Mesendoderm (in vitro differentiated cells): ENCODE results near the gene CCL25.

Experiments
- DNase-seq: peaks from one replicate; pipeline ENCODE4 v3.0.0; 2013
- H2AK5ac ChIP-seq: 2 replicates; pipeline ENCODE4 v1.6.1; 2013; ENCODE audit warnings: low read length, inconsistent platforms
- H2BK120ac ChIP-seq: 2 replicates; pipeline ENCODE4 v1.6.1; 2013; ENCODE audit warnings: low read depth, mild to moderate bottlenecking, low read length, moderate library complexity, mixed read lengths
- H2BK15ac ChIP-seq: replicated peaks from 2 replicates; pipeline ENCODE4 v1.6.1; 2013; ENCODE audit warnings: low read depth, mild to moderate bottlenecking, moderate library complexity
- H2BK5ac ChIP-seq: 2 replicates; pipeline ENCODE4 v1.6.1; 2013; ENCODE audit warnings: low read length, inconsistent platforms
- H3K18ac ChIP-seq: 2 replicates; pipeline ENCODE4 v1.6.1; 2013; ENCODE audit warnings: mild to moderate bottlenecking, low read length, mixed read lengths
- H3K23ac ChIP-seq: one replicate; pipeline ENCODE4 v1.6.1; 2013; ENCODE audit warnings: low read length
- H3K27ac ChIP-seq: 2 replicates; pipeline ENCODE4 v1.5.1; 2013; ENCODE audit warnings: low read depth, mild to moderate bottlenecking, inconsistent platforms, low read length, moderate library complexity
- H3K27me3 ChIP-seq: 2 replicates; pipeline ENCODE4 v1.6.1; 2013; ENCODE audit warnings: low read length, control low read depth, mild to moderate bottlenecking, inconsistent platforms; ENCODE audit not compliant: insufficient read depth, poor library complexity
- H3K36me3 ChIP-seq: 2 replicates; pipeline ENCODE4 v1.6.1; 2013; ENCODE audit warnings: low read length, inconsistent platforms; ENCODE audit not compliant: control insufficient read depth, insufficient read depth
- H3K4ac ChIP-seq: one replicate; pipeline ENCODE4 v1.6.1; 2013; ENCODE audit warnings: low read depth, mild to moderate bottlenecking, low read length, moderate library complexity
- H3K4me1 ChIP-seq: 2 replicates; pipeline ENCODE4 v1.6.1; 2013; ENCODE audit warnings: low read depth, low read length, inconsistent platforms; ENCODE audit not compliant: control insufficient read depth
- H3K4me2 ChIP-seq: 2 replicates; pipeline ENCODE4 v1.6.1; 2013; ENCODE audit warnings: low read length
- H3K4me3 ChIP-seq: 2 replicates; pipeline ENCODE4 v1.5.1; 2013; ENCODE audit warnings: mild to moderate bottlenecking, low read length
- H3K56ac ChIP-seq: one replicate; pipeline ENCODE4 v1.6.1; 2013; ENCODE audit warnings: low read length
- H3K79me1 ChIP-seq: 2 replicates; pipeline ENCODE4 v1.6.1; 2013; ENCODE audit warnings: low read length, inconsistent platforms
- H3K79me2 ChIP-seq: 2 replicates; pipeline ENCODE4 v1.6.1; 2013; ENCODE audit warnings: mild to moderate bottlenecking, low read length; ENCODE audit not compliant: control insufficient read depth, insufficient read depth
- H3K9ac ChIP-seq: 2 replicates; pipeline ENCODE4 v1.6.1; 2013; ENCODE audit warnings: low read length, inconsistent platforms
- H4K5ac ChIP-seq: one replicate; pipeline ENCODE4 v1.6.1; 2013; ENCODE audit warnings: low read length
- H4K8ac ChIP-seq: one replicate; pipeline ENCODE4 v1.6.1; 2013; ENCODE audit warnings: low read depth, mild to moderate bottlenecking, control low read depth, low read length, moderate library complexity
- WGBS: extraction: QIAGEN DNeasy Blood & Tissue Kit; methylation state at CpG from one replicate; pipeline ENCODE4 v1.1.7; 2013; ENCODE audit warnings: low lambda C conversion rate, missing lambda C conversion rate; ENCODE audit not compliant: insufficient coverage; ENCODE audit errors: extremely low coverage; 5-methylcytosine and 5-hydroxymethylcytosine counted together

The CCL25 gene

GRCh38 chr19:8038815-8039214 lies 13.7 kb upstream of the CCL25 start:
- no peak for DNase-seq
- no peak overlapping the region for H3K4ac ChIP-seq
- H3K18ac ChIP-seq: no peak overlapping the region
- no peak overlapping the region for H2AK5ac ChIP-seq
- H3K27ac ChIP-seq: no peak overlapping the region
- WGBS: no CpG with 5 or more reads among the region's 6 CpGs
- H3K4me1 ChIP-seq: no peaks in the 10 kb centered on the region
- no peak overlapping the region for H3K9ac ChIP-seq
- H3K23ac ChIP-seq: no peak overlapping the region
- no peak overlapping the region for H2BK15ac ChIP-seq
- no peaks in the 10 kb centered on the region for H3K79me2 ChIP-seq
- H3K4me3 ChIP-seq: no peak overlapping the region
- no peaks in the 10 kb centered on the region for H3K27me3 ChIP-seq
- no peak overlapping the region for H2BK120ac ChIP-seq
- H3K79me1 ChIP-seq: no peaks in the 10 kb centered on the region
- H3K56ac ChIP-seq: no peak overlapping the region
- no peak overlapping the region for H4K5ac ChIP-seq
- no peak overlapping the region for H2BK5ac ChIP-seq
- no peak overlapping the region for H3K4me2 ChIP-seq
- no peak overlapping the region for H4K8ac ChIP-seq
- H3K36me3 ChIP-seq: no peaks in the 10 kb centered on the region

- Histone ChIP-seq H2AK5ac (no peak overlapping the region), H3K9ac (no peak overlapping the region), H2BK5ac (no peak overlapping the region), H2BK120ac (no peak overlapping the region), H4K5ac (no peak overlapping the region), H3K56ac (no peak overlapping the region), H3K36me3 (no peaks in the 10 kb centered on the region), H3K18ac (no peak overlapping the region), H3K4me1 (no peaks in the 10 kb centered on the region), H4K8ac (no peak overlapping the region), H2BK15ac (no peak overlapping the region), H3K27me3 (no peaks in the 10 kb centered on the region), H3K4me2 (no peak overlapping the region), H3K4ac (no peak overlapping the region), H3K23ac (no peak overlapping the region), H3K27ac (no peak overlapping the region), H3K79me2 (no peaks in the 10 kb centered on the region), H3K79me1 (no peaks in the 10 kb centered on the region), H3K4me3 (no peak overlapping the region)
- no CpG with 5 or more reads among the region's 3 CpGs for WGBS
- no peak for DNase-seq
These were observed 13.3 kb upstream of the CCL25 start for GRCh38 chr19:8039231-8039630.

- Histone ChIP-seq H3K4ac (no peak overlapping the region), H2BK5ac (no peak overlapping the region), H3K4me2 (no peak overlapping the region), H3K4me1 (no peaks in the 10 kb centered on the region), H3K56ac (no peak overlapping the region), H3K36me3 (no peaks in the 10 kb centered on the region), H3K79me1 (no peaks in the 10 kb centered on the region), H2BK120ac (no peak overlapping the region), H3K9ac (no peak overlapping the region), H3K79me2 (no peaks in the 10 kb centered on the region), H4K5ac (no peak overlapping the region), H2AK5ac (no peak overlapping the region), H4K8ac (no peak overlapping the region), H3K18ac (no peak overlapping the region), H2BK15ac (no peak overlapping the region), H3K23ac (no peak overlapping the region), H3K4me3 (no peak overlapping the region), H3K27ac (no peak overlapping the region), H3K27me3 (no peaks in the 10 kb centered on the region)
- DNase-seq: no peak
- no CpG with 5 or more reads among the region's 7 CpGs for WGBS
These were observed 11.0 kb upstream of the CCL25 start for GRCh38 chr19:8041531-8041931.

- no peak for DNase-seq
- no peaks in the 10 kb centered on the region for H3K79me1 ChIP-seq
- no peak overlapping the region for H3K4me2 ChIP-seq
- H2BK5ac ChIP-seq: no peak overlapping the region
- no peak overlapping the region for H3K18ac ChIP-seq
- H2BK15ac ChIP-seq: no peak overlapping the region
- H3K4me3 ChIP-seq: no peak overlapping the region
- H4K8ac ChIP-seq: no peak overlapping the region
- no peaks in the 10 kb centered on the region for H3K27me3 ChIP-seq
- H3K4me1 ChIP-seq: no peaks in the 10 kb centered on the region
- H3K79me2 ChIP-seq: no peaks in the 10 kb centered on the region
- no peak overlapping the region for H2BK120ac ChIP-seq
- H3K23ac ChIP-seq: no peak overlapping the region
- H3K56ac ChIP-seq: no peak overlapping the region
- no peak overlapping the region for H3K4ac ChIP-seq
- no peak overlapping the region for H4K5ac ChIP-seq
- H2AK5ac ChIP-seq: no peak overlapping the region
- no peaks in the 10 kb centered on the region for H3K36me3 ChIP-seq
- no peak overlapping the region for H3K27ac ChIP-seq
- no peak overlapping the region for H3K9ac ChIP-seq
- no CpG with 5 or more reads among the region's 9 CpGs for whole genome bisulfite sequencing
These were observed 9.7 kb upstream of the CCL25 start for GRCh38 chr19:8042900-8043299.

GRCh38 chr19:8044018-8044417 lies 8.5 kb upstream of the CCL25 start:
- no peak overlapping the region for H4K8ac ChIP-seq
- no peak overlapping the region for H3K4me2 ChIP-seq
- no peaks in the 10 kb centered on the region for H3K36me3 ChIP-seq
- H3K79me2 ChIP-seq: no peaks in the 10 kb centered on the region
- H3K79me1 ChIP-seq: no peaks in the 10 kb centered on the region
- H4K5ac ChIP-seq: no peak overlapping the region
- no peaks in the 10 kb centered on the region for H3K4me1 ChIP-seq
- H3K56ac ChIP-seq: no peak overlapping the region
- no peak overlapping the region for H2AK5ac ChIP-seq
- no peak overlapping the region for H3K9ac ChIP-seq
- H3K27me3 ChIP-seq: no peaks in the 10 kb centered on the region
- DNase-seq: no peak
- H3K27ac ChIP-seq: no peak overlapping the region
- H3K18ac ChIP-seq: no peak overlapping the region
- no peak overlapping the region for H3K4ac ChIP-seq
- H2BK15ac ChIP-seq: no peak overlapping the region
- no peak overlapping the region for H3K23ac ChIP-seq
- H2BK5ac ChIP-seq: no peak overlapping the region
- WGBS: no CpG with 5 or more reads among the region's 10 CpGs
- no peak overlapping the region for H2BK120ac ChIP-seq
- no peak overlapping the region for H3K4me3 ChIP-seq

- H3K4ac ChIP-seq: no peak overlapping the region
- no peaks in the 10 kb centered on the region for H3K79me2 ChIP-seq
- no peak overlapping the region for H3K4me3 ChIP-seq
- H2BK15ac ChIP-seq: no peak overlapping the region
- no peaks in the 10 kb centered on the region for H3K36me3 ChIP-seq
- no peak overlapping the region for H3K4me2 ChIP-seq
- H3K23ac ChIP-seq: no peak overlapping the region
- no peak for DNase-seq
- H2BK120ac ChIP-seq: no peak overlapping the region
- no peaks in the 10 kb centered on the region for H3K79me1 ChIP-seq
- H3K27me3 ChIP-seq: no peaks in the 10 kb centered on the region
- H3K27ac ChIP-seq: no peak overlapping the region
- no peak overlapping the region for H3K18ac ChIP-seq
- no peak overlapping the region for H3K9ac ChIP-seq
- H4K5ac ChIP-seq: no peak overlapping the region
- no peak overlapping the region for H2AK5ac ChIP-seq
- no peak overlapping the region for H2BK5ac ChIP-seq
- no peaks in the 10 kb centered on the region for H3K4me1 ChIP-seq
- no peak overlapping the region for H3K56ac ChIP-seq
- WGBS: no CpG with 5 or more reads among the region's 10 CpGs
- H4K8ac ChIP-seq: no peak overlapping the region
These were observed 6.5 kb upstream of the CCL25 start for GRCh38 chr19:8045872-8046568.
